Measurements from ENCODE around the gene FOSB. TPM values are rescaled to one million over a fixed set of nuclear protein-coding genes. Genes with fewer than 3 reads are reported as not detected.

Gene FOSB
- total and polyA plus RNA-seq, 2 experiments from 2014 or later = 0.55 to 1.9 TPM

DNA sequence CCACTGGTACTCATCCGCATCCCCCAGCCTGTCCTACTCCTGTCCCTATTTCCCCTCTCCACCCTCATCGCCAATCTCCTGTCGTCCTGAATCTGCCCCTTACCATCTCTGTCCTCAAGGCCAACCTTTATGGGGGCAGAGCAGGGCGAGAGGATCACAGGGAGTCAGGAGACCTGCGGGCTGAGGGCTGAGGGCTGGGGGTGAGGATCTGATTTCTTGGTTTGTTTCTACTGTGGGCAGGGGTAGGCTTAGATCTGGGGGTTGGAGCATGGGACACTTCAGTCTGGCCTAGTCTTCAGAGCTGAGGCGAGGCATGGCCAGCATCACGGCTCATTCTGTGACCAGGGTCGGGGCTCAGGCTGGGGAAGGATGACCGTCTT, 27.5 kb upstream of the FOSB start:
- Histone ChIP-seq H3K4me1 (ENCODE audit: insufficient read depth) (peaks cover 24% of the 10 kb centered on the region), H3K27me3 (ENCODE audit: insufficient read depth) (peaks cover 24% of the 10 kb centered on the region), H3K79me2 (replicated peaks; ENCODE audit: insufficient read depth) (no peaks in the 10 kb centered on the region), H3K36me3 (ENCODE audit: insufficient read depth) (no peaks in the 10 kb centered on the region), H3K4me2 (peak overlapping the region; percentile 84), H2AFZ (peak overlapping the region; percentile 96), H3K27ac (ENCODE audit: low read depth) (no peak overlapping the region), H3K4me3 (peak overlapping the region; percentile 87), H3K9me2 (ENCODE audit: insufficient read depth) (no peaks in the 10 kb centered on the region), H4K20me1 (replicated peaks; ENCODE audit: insufficient read depth) (no peaks in the 10 kb centered on the region), H3F3A (replicated peaks; ENCODE audit: low read depth) (peaks cover 31% of the 10 kb centered on the region)
- H3K4me1 Mint-ChIP-seq = peaks cover 29% of the 10 kb centered on the region
- DNase-seq (ENCODE audit: low spot score) = peak; percentile 27
- peak; percentile 3 for ATAC-seq
- H3K27me3 Mint-ChIP-seq (ENCODE audit: insufficient read depth, low read depth, poor library complexity) = peaks cover 23% of the 10 kb centered on the region
- no peaks in the 10 kb centered on the region; the same call in 2 of the 3 replicates for H3K36me3 Mint-ChIP-seq (ENCODE audit: low read depth)
- TF ChIP-seq JUNB (IDR thresholded peaks at IDR 0.05; ENCODE audit: unreplicated experiment) = no peak
- TF ChIP-seq, protein P1, sequence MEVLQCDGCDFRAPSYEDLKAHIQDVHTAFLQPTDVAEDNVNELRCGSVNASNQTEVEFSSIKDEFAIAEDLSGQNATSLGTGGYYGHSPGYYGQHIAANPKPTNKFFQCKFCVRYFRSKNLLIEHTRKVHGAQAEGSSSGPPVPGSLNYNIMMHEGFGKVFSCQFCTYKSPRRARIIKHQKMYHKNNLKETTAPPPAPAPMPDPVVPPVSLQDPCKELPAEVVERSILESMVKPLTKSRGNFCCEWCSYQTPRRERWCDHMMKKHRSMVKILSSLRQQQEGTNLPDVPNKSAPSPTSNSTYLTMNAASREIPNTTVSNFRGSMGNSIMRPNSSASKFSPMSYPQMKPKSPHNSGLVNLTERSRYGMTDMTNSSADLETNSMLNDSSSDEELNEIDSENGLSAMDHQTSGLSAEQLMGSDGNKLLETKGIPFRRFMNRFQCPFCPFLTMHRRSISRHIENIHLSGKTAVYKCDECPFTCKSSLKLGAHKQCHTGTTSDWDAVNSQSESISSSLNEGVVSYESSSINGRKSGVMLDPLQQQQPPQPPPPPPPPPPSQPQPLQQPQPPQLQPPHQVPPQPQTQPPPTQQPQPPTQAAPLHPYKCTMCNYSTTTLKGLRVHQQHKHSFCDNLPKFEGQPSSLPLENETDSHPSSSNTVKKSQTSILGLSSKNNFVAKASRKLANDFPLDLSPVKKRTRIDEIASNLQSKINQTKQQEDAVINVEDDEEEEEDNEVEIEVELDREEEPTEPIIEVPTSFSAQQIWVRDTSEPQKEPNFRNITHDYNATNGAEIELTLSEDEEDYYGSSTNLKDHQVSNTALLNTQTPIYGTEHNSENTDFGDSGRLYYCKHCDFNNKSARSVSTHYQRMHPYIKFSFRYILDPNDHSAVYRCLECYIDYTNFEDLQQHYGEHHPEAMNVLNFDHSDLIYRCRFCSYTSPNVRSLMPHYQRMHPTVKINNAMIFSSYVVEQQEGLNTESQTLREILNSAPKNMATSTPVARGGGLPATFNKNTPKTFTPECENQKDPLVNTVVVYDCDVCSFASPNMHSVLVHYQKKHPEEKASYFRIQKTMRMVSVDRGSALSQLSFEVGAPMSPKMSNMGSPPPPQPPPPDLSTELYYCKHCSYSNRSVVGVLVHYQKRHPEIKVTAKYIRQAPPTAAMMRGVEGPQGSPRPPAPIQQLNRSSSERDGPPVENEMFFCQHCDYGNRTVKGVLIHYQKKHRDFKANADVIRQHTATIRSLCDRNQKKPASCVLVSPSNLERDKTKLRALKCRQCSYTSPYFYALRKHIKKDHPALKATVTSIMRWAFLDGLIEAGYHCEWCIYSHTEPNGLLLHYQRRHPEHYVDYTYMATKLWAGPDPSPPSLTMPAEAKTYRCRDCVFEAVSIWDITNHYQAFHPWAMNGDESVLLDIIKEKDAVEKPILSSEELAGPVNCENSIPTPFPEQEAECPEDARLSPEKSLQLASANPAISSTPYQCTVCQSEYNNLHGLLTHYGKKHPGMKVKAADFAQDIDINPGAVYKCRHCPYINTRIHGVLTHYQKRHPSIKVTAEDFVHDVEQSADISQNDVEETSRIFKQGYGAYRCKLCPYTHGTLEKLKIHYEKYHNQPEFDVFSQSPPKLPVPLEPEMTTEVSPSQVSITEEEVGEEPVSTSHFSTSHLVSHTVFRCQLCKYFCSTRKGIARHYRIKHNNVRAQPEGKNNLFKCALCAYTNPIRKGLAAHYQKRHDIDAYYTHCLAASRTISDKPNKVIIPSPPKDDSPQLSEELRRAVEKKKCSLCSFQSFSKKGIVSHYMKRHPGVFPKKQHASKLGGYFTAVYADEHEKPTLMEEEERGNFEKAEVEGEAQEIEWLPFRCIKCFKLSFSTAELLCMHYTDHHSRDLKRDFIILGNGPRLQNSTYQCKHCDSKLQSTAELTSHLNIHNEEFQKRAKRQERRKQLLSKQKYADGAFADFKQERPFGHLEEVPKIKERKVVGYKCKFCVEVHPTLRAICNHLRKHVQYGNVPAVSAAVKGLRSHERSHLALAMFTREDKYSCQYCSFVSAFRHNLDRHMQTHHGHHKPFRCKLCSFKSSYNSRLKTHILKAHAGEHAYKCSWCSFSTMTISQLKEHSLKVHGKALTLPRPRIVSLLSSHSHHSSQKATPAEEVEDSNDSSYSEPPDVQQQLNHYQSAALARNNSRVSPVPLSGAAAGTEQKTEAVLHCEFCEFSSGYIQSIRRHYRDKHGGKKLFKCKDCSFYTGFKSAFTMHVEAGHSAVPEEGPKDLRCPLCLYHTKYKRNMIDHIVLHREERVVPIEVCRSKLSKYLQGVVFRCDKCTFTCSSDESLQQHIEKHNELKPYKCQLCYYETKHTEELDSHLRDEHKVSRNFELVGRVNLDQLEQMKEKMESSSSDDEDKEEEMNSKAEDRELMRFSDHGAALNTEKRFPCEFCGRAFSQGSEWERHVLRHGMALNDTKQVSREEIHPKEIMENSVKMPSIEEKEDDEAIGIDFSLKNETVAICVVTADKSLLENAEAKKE (CRISPR knock-in tag; IDR thresholded peaks at IDR 0.05) = no peak
- no peak for TF ChIP-seq STAT1 (IDR thresholded peaks at IDR 0.05; ENCODE audit: unreplicated experiment)
- no peak for TF ChIP-seq NANOG (IDR thresholded peaks at IDR 0.05; ENCODE audit: borderline replicate concordance)
- TF ChIP-seq POLR2AphosphoS5 (IDR thresholded peaks at IDR 0.05; ENCODE audit: low read depth) = no peak
- TF ChIP-seq, protein P2, sequence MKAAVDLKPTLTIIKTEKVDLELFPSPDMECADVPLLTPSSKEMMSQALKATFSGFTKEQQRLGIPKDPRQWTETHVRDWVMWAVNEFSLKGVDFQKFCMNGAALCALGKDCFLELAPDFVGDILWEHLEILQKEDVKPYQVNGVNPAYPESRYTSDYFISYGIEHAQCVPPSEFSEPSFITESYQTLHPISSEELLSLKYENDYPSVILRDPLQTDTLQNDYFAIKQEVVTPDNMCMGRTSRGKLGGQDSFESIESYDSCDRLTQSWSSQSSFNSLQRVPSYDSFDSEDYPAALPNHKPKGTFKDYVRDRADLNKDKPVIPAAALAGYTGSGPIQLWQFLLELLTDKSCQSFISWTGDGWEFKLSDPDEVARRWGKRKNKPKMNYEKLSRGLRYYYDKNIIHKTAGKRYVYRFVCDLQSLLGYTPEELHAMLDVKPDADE (IDR thresholded peaks at IDR 0.05) = no peak
- TF ChIP-seq REST (IDR thresholded peaks at IDR 0.05; ENCODE audit: unreplicated experiment) = no peak
- TF ChIP-seq ZNF114 (CRISPR knock-in tag; IDR thresholded peaks at IDR 0.05) = no peak
- TF ChIP-seq EZH2 (IDR thresholded peaks at IDR 0.05; ENCODE audit: low read depth, unreplicated experiment) = no peak
- TF ChIP-seq CREB1 (CRISPR knock-in tag; IDR thresholded peaks at IDR 0.05; ENCODE audit: low read depth) = no peak
- TF ChIP-seq, protein P3, sequence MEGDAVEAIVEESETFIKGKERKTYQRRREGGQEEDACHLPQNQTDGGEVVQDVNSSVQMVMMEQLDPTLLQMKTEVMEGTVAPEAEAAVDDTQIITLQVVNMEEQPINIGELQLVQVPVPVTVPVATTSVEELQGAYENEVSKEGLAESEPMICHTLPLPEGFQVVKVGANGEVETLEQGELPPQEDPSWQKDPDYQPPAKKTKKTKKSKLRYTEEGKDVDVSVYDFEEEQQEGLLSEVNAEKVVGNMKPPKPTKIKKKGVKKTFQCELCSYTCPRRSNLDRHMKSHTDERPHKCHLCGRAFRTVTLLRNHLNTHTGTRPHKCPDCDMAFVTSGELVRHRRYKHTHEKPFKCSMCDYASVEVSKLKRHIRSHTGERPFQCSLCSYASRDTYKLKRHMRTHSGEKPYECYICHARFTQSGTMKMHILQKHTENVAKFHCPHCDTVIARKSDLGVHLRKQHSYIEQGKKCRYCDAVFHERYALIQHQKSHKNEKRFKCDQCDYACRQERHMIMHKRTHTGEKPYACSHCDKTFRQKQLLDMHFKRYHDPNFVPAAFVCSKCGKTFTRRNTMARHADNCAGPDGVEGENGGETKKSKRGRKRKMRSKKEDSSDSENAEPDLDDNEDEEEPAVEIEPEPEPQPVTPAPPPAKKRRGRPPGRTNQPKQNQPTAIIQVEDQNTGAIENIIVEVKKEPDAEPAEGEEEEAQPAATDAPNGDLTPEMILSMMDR (conservative IDR thresholded peaks at IDR 0.05; ENCODE audit: low read depth in 2 of 2) = no peak
- no peak for TF ChIP-seq EZH2phosphoT487 (IDR thresholded peaks at IDR 0.05; ENCODE audit: unreplicated experiment)
- H3K9me3 Mint-ChIP-seq = no peaks in the 10 kb centered on the region
- no peak overlapping the region for H3K27ac Mint-ChIP-seq
- H3K4me3 Mint-ChIP-seq = peak overlapping the region; percentile 69

All from GM23338 (cell line).